ENCODE measurements around the gene TAS2R14.

GRCh38 chr12:10909462-10909861 lies 29.6 kb downstream of the TAS2R14 start, which contains the start of gene TAS2R13:
- TF ChIP-seq CTCF (IDR thresholded peaks at IDR 0.05; ENCODE audit: insufficient read depth, low read depth, low read length), result no peak
- TF ChIP-seq EZH2 (IDR thresholded peaks at IDR 0.05; ENCODE audit: insufficient read depth, low read length), result no peak
